Measurements from ENCODE around the gene TBX15.

DNA sequence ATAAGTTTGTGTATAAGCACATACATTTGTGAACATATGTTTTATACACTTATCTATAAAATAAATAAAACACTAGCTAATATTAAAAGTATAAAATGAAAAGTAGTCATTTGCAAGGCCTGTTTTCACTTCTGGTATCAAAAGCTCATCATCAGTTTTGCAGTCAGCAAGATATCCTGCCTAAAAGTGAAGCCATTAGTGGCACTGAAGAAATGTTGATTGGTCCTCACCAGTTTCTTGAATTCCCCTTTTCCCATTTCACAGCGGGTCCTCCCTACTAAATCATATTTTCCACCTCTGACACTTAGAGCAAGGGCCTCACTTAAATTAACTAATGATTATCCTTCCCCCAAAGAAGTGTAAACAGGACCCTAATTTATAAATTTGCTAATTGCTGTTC is 6.7 kb downstream of the TBX15 start:
- TF ChIP-seq, protein P1, sequence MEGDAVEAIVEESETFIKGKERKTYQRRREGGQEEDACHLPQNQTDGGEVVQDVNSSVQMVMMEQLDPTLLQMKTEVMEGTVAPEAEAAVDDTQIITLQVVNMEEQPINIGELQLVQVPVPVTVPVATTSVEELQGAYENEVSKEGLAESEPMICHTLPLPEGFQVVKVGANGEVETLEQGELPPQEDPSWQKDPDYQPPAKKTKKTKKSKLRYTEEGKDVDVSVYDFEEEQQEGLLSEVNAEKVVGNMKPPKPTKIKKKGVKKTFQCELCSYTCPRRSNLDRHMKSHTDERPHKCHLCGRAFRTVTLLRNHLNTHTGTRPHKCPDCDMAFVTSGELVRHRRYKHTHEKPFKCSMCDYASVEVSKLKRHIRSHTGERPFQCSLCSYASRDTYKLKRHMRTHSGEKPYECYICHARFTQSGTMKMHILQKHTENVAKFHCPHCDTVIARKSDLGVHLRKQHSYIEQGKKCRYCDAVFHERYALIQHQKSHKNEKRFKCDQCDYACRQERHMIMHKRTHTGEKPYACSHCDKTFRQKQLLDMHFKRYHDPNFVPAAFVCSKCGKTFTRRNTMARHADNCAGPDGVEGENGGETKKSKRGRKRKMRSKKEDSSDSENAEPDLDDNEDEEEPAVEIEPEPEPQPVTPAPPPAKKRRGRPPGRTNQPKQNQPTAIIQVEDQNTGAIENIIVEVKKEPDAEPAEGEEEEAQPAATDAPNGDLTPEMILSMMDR (IDR thresholded peaks at IDR 0.05) = no peak
- TF ChIP-seq EP300 (IDR thresholded peaks at IDR 0.05) = no peak
- no peak for TF ChIP-seq POLR2A (IDR thresholded peaks at IDR 0.05)

Data from gastroesophageal sphincter (tissue), 3 donors.